AG04449 (cell line): ENCODE measurements around the gene ELL2.
A peak's percentile ranks its signal among the peaks of the same experiment; 100 is the strongest.

ENCODE experiments used
- CTCF ChIA-PET: fragments of 350-600 bp; formaldehyde crosslinking; extraction: SDS; loops from one replicate; lab custom pipeline; 2021; ENCODE audit warnings: antibody characterized with exemption; lab: Yijun Ruan, JAX
- POLR2A ChIA-PET: fragments of 400-600, 350-600 bp; formaldehyde crosslinking; extraction: SDS; loops from one replicate; lab custom pipeline; 2020; ENCODE audit warnings: antibody characterized with exemption, inconsistent platforms; lab: Yijun Ruan, JAX
- DNase-seq: peaks from one replicate; pipeline ENCODE4 v3.0.0-alpha.2; 2010; ENCODE audit warnings: low read depth, low spot score
- H3K4me3 ChIP-seq: 2 replicates; pipeline ENCODE4 v1.5.1; 2011; ENCODE audit warnings: low read depth, mild to moderate bottlenecking, control low read depth, low read length
- CTCF ChIP-seq: IDR thresholded peaks from one replicate; pipeline ENCODE4 v1.5.1; 2011; ENCODE audit warnings: mild to moderate bottlenecking, moderate library complexity, low read length, control low read depth, inconsistent platforms; ENCODE audit not compliant: insufficient read depth; ENCODE audit errors: missing control alignments

Gene ELL2

GRCh38 chr5:95967236-95967635 is 5.6 kb upstream of the ELL2 start:
- no peak for DNase-seq
- ChIA-PET POLR2A (no interaction called here), CTCF (no interaction called here)
- no peak overlapping the region for H3K4me3 ChIP-seq
- no peak for TF ChIP-seq CTCF

DNA sequence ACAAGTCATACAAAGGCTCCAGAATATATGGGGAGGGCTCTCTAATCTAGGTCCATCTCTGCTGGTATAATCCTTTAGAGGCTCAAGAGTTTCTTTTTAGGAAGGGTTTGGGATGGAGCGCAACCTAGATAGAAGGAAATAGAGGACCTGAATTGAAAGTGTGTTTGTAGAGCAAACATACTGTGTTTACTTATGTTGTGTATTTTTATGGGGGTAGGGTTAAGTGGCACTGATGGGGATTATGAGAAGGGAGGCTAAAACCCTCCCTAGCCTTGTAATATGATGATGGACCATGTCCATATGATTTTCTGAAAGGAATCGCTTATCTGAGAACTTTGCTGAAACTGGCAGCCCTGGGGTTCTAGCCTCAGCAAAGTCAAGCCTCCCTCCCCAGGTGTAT is 4.4 kb upstream of the ELL2 start:
- TF ChIP-seq CTCF: no peak
- ChIA-PET POLR2A (no interaction called here), CTCF (no interaction called here)
- no peak overlapping the region for H3K4me3 ChIP-seq
- no peak for DNase-seq

- CTCF ChIA-PET: interaction anchor here (1.6 kb wide), 1 partner anchor 381 kb away, joined by 3 read pairs; no protein-coding TSS in a partner anchor
- POLR2A ChIA-PET: no interaction called here
These were observed 2.2 kb upstream of the ELL2 start for GRCh38 chr5:95963650-95964410.

DNA sequence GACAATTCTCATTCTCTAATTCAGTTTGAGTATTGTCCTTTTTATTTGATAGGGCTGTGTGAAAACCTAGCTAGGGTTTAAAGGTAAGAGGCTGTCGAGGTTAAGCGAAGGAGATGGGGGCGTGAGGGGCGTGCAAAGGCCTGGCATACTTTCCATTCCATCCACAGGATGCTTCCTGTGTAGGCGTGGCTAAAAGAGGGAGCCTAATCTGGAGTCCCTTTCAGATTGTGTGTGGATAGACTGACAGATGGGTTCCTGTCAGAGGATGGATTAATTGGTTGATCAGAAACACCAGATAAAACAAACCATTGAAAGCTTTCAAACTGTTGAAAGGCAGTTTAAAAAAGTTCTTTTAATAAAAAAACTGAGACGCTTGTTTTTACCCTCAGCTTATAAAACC is 1.1 kb upstream of the ELL2 start:
- ChIA-PET POLR2A (no interaction called here), CTCF (interaction anchor here (1.4 to 2.9 kb wide), 4 partner anchors 24 to 382 kb away, joined by 3 to 9 read pairs (median 5); no protein-coding TSS in a partner anchor)
- H3K4me3 ChIP-seq: no peak overlapping the region
- no peak for DNase-seq
- no peak for TF ChIP-seq CTCF

More at GRCh38 chr5:95963650-95964410, 2.2 kb upstream of the ELL2 start:
- no peak for TF ChIP-seq CTCF
- DNase-seq: no peak
- no peak overlapping the region for H3K4me3 ChIP-seq

DNA sequence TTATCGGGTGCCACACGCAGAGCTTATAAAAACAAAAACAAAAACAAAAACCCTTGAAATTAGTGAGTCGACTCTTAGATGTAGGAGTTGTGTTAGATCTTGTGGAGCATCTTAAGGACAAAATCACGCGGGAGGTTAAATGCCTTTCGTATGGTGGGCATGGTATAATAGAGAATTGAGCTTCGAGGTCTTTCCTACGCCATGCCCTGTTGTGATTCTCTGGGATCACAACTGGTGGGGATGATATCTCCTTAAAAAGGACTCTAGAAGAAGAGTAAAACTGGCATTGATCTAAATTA is 773 bp upstream of the ELL2 start:
- no peak for DNase-seq
- CTCF ChIA-PET: interaction anchor here (1.4 to 2.9 kb wide), 5 partner anchors 24 to 382 kb away, joined by 3 to 9 read pairs (median 3); no protein-coding TSS in a partner anchor

More for the DNA sequence above, 773 bp upstream of the ELL2 start:
- POLR2A ChIA-PET: no interaction called here
- TF ChIP-seq CTCF: no peak
- H3K4me3 ChIP-seq: peak overlapping the region; percentile 92
